BJ (cell line): ENCODE results near the gene NABP1. TPM values are rescaled to one million over a fixed set of nuclear protein-coding genes. Genes with fewer than 3 reads are reported as not detected.

Experiments
- CTCF ChIA-PET: fragments of 350-600 bp; formaldehyde crosslinking; extraction: SDS; loops from one replicate; lab custom pipeline; 2021; ENCODE audit warnings: antibody characterized with exemption, inconsistent platforms; lab: Yijun Ruan, JAX
- POLR2A ChIA-PET: fragments of 300-600 bp; sonication (Branson Sonifier 250); formaldehyde crosslinking; extraction: SDS; loops from one replicate; lab custom pipeline; 2021; ENCODE audit warnings: antibody characterized with exemption; lab: Charles Lee
- DNase-seq: peaks from one replicate; pipeline ENCODE4 v3.0.0-alpha.2; 2011; ENCODE audit warnings: low read depth
- H3K27me3 ChIP-seq: 2 replicates; pipeline ENCODE4 v1.6.0; 2011; ENCODE audit warnings: low read length; ENCODE audit not compliant: control insufficient read depth, insufficient read depth
- H3K36me3 ChIP-seq: 2 replicates; pipeline ENCODE4 v1.5.1; 2011; ENCODE audit warnings: low read length; ENCODE audit not compliant: control insufficient read depth, insufficient read depth
- H3K4me3 ChIP-seq: 2 replicates; pipeline ENCODE4 v1.5.1; 2011; ENCODE audit warnings: low read depth, mild to moderate bottlenecking, control low read depth, low read length
- CTCF ChIP-seq: IDR thresholded peaks from 2 replicates; pipeline ENCODE4 v1.5.1; 2011; ENCODE audit warnings: low read depth, mild to moderate bottlenecking, control low read depth, inconsistent platforms, low read length, moderate library complexity; ENCODE audit not compliant: insufficient read depth
- polyA plus RNA-seq: library from polyadenylated mRNA; depleted of rRNA; stranded (reverse); fragments of >200 nt; gene quantifications from 2 replicates; pipeline ENCODE4 v1.2.3, GENCODE V29; 2011

NABP1 gene
- polyA plus RNA-seq, 1 experiment: 63.8 TPM

GRCh38 chr2:191679818-191680600 lies 2.1 kb downstream of the NABP1 start:
- TF ChIP-seq CTCF: no peak
- ChIA-PET CTCF (interaction anchor here (1.1 to 3.6 kb wide), 2 partner anchors 97 to 113 kb away, joined by 3 to 18 read pairs; no protein-coding TSS in a partner anchor), POLR2A (interaction anchor here (0.8 to 1.0 kb wide), 2 partner anchors 9 to 34 kb away, joined by 3 to 4 read pairs; no protein-coding TSS in a partner anchor)
- peaks cover 6% of the 10 kb centered on the region for H3K36me3 ChIP-seq
- peak overlapping the region; percentile 76 for H3K4me3 ChIP-seq
- DNase-seq: peak; percentile 33
- no peaks in the 10 kb centered on the region for H3K27me3 ChIP-seq

GRCh38 chr2:191680639-191681038 lies 2.7 kb downstream of the NABP1 start:
- ChIA-PET POLR2A (interaction anchor here (0.8 to 1.0 kb wide), 2 partner anchors 9 to 35 kb away, joined by 3 to 4 read pairs; no protein-coding TSS in a partner anchor), CTCF (interaction anchor here (0.6 to 3.6 kb wide), 2 partner anchors 9 to 114 kb away, joined by 3 to 18 read pairs; no protein-coding TSS in a partner anchor)
- DNase-seq: no peak
- Histone ChIP-seq H3K27me3 (no peaks in the 10 kb centered on the region), H3K36me3 (peaks cover 8% of the 10 kb centered on the region), H3K4me3 (peak overlapping the region; percentile 41)
- no peak for TF ChIP-seq CTCF

- CTCF ChIA-PET: interaction anchor here (1.1 to 3.6 kb wide), 3 partner anchors 46 to 126 kb away, joined by 3 to 18 read pairs (median 4); no protein-coding TSS in a partner anchor
- DNase-seq: no peak
- POLR2A ChIA-PET: interaction anchor here (0.6 kb wide), 1 partner anchor 24 kb away, joined by 3 read pairs; no protein-coding TSS in a partner anchor
Observed at GRCh38 chr2:191682126-191682525, 4.2 kb downstream of the NABP1 start.

GRCh38 chr2:191686066-191686465 lies 8.1 kb downstream of the NABP1 start:
- DNase-seq: no peak
- CTCF ChIA-PET: interaction anchor here (1.6 kb wide), 1 partner anchor 32 kb away, joined by 3 read pairs; no protein-coding TSS in a partner anchor
- H3K36me3 ChIP-seq: peaks cover 13% of the 10 kb centered on the region

More at GRCh38 chr2:191682126-191682525, 4.2 kb downstream of the NABP1 start:
- H3K4me3 ChIP-seq: no peak overlapping the region
- no peaks in the 10 kb centered on the region for H3K27me3 ChIP-seq
- peaks cover 11% of the 10 kb centered on the region for H3K36me3 ChIP-seq
- TF ChIP-seq CTCF: no peak

More at GRCh38 chr2:191686066-191686465, 8.1 kb downstream of the NABP1 start:
- POLR2A ChIA-PET: interaction anchor here (0.6 to 1.2 kb wide), 2 partner anchors 8 to 9 kb away, joined by 6 read pairs; partner anchors contain the start of gene NABP1
- TF ChIP-seq CTCF: no peak
- Histone ChIP-seq H3K27me3 (no peaks in the 10 kb centered on the region), H3K4me3 (no peak overlapping the region)
